ENCODE measurements around the gene LHPP. TPM values are rescaled to one million over a fixed set of nuclear protein-coding genes. Genes with fewer than 3 reads are reported as not detected.

The LHPP gene
- polyA plus RNA-seq, 3 donors from 2014 or later: 10.1 to 15.3 (median 14.2) TPM

DNA sequence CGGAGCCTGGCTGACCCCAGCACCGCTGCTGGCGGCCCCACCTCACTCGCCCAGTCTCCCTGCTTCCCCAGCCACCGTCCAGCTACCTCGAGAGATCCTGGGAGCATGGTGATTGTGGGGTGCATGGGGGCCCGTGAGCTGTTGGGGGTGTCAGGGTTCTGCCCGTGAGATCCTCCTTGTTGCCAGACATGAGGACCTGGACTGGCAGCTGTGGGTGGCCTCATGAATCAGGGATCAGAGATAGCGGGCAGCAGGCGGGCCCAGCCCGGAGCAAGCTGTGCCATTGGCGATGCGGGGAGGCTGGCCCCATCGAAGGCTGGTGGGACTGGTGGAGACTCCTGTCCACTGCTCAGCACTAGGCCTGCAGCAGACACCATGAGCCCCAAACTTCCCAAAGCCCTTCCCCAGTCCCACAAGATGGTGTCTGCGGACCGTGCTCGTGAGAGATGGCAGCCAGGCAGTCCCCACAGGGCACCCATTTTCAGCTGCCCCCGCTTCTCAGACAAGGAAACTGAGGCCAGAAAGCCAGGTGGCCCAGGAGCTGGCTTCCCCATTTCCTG, 75.6 kb downstream of the LHPP start:
- Mint-ChIP-seq H3K4me1 (peaks cover 12 to 13% of the 10 kb centered on the region in 2 donors), H3K27ac (no peak overlapping the region)

DNA sequence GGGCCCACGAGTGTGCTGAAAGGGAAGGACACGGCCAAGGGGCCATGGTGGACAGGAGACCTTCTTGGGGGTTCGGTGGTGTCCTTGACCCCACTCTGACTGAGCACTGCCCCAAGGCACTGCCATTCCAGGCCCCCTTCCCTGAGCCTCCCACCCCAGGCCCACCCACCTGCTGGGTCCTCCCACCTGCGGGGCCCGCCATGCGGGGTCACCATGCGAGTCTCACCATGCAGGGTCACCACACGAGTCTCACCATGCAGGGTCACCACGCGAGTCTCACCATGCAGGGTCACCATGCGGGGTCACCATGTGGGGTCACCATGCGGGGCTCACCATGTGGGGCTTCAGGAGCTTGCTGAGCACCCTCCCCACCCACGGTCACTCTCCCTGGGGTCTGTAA, 76.3 kb downstream of the LHPP start:
- H3K27me3 Mint-ChIP-seq (ENCODE audit: low read depth in 3 of 3): no peaks in the 10 kb centered on the region

More for the DNA sequence above, 75.6 kb downstream of the LHPP start:
- no peak for DNase-seq
- Mint-ChIP-seq H3K9me3 (no peaks in the 10 kb centered on the region), H3K4me3 (no peak overlapping the region), H3K27me3 (ENCODE audit: low read depth in 3 of 3) (peaks cover 0 to 2% (median 0%) of the 10 kb centered on the region in 3 donors), H3K36me3 (no peaks in the 10 kb centered on the region)

DNA sequence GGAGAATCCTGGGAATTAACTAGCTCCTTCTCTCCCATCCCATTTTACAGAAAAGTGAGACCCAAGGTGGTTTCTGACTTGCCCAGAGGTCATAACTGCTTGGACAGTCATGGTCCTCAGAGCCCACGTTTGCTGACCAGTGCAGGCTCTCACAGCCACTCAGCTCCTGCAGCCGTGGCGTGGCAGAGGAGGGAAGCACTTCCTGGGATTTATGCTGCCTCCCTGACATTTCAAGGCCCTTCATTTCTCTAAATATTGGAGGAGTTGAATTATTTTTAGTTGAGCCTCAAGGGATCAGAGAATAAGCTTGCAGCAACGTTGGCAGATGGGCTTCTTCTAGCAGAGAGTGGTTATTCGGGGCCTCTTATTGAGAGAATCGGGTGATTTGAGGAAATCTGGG, 77.1 kb downstream of the LHPP start:
- Mint-ChIP-seq H3K27me3 (ENCODE audit: low read depth in 3 of 3) (no peaks in the 10 kb centered on the region), H3K4me3 (no peak overlapping the region), H3K27ac (no peak overlapping the region), H3K36me3 (no peaks in the 10 kb centered on the region), H3K9me3 (no peaks in the 10 kb centered on the region), H3K4me1 (peaks cover 12 to 13% of the 10 kb centered on the region in 2 donors)
- no peak for DNase-seq

More for the DNA sequence above, 76.3 kb downstream of the LHPP start:
- peaks cover 12 to 13% of the 10 kb centered on the region in 2 donors for H3K4me1 Mint-ChIP-seq
- no peak overlapping the region for H3K4me3 Mint-ChIP-seq
- H3K9me3 Mint-ChIP-seq: no peaks in the 10 kb centered on the region
- no peaks in the 10 kb centered on the region for H3K36me3 Mint-ChIP-seq
- DNase-seq: no peak
- H3K27ac Mint-ChIP-seq: no peak overlapping the region

DNA sequence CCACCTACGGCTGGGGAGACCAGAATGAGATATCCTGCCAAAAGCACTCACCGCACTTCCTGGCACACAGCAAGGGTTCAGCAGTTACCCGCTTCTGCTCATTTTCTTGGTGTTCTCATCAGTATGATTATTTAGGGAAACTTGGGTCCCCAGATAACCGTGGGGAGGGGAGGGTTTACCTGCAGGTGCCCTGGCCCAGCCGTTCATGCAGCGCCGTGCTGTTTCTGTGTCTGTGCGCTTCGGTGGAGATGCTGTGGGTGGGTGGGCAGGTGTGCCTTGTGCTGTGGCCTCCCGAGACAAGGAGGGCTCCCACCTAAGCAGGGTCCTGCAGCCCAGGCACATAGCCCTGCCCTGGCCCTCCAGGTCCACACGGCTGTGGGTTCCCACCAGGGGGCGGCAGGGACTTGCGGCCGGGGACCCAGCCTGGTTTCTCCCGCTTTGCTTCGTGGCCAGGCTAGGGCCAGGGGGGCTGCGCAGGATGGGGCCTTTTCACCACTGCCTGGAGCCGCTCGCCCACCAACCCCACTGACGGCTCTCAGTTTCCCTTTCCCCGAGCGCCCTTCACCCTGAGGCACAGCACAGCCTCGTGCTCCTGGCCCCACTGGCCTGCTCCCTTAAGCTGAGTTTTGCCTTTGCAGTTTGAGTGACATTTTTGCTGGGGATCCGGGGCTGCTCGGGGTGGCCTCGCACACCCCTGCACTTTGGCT, 78.5 kb downstream of the LHPP start:
- Mint-ChIP-seq H3K4me1 (peaks cover 5 to 6% of the 10 kb centered on the region in 2 donors), H3K27me3 (ENCODE audit: low read depth in 3 of 3) (peaks cover 0 to 3% (median 0%) of the 10 kb centered on the region in 3 donors), H3K27ac (no peak overlapping the region), H3K4me3 (no peak overlapping the region), H3K36me3 (no peaks in the 10 kb centered on the region), H3K9me3 (no peaks in the 10 kb centered on the region)
- peak; percentile 68 to 75 (median 72) for DNase-seq

DNA sequence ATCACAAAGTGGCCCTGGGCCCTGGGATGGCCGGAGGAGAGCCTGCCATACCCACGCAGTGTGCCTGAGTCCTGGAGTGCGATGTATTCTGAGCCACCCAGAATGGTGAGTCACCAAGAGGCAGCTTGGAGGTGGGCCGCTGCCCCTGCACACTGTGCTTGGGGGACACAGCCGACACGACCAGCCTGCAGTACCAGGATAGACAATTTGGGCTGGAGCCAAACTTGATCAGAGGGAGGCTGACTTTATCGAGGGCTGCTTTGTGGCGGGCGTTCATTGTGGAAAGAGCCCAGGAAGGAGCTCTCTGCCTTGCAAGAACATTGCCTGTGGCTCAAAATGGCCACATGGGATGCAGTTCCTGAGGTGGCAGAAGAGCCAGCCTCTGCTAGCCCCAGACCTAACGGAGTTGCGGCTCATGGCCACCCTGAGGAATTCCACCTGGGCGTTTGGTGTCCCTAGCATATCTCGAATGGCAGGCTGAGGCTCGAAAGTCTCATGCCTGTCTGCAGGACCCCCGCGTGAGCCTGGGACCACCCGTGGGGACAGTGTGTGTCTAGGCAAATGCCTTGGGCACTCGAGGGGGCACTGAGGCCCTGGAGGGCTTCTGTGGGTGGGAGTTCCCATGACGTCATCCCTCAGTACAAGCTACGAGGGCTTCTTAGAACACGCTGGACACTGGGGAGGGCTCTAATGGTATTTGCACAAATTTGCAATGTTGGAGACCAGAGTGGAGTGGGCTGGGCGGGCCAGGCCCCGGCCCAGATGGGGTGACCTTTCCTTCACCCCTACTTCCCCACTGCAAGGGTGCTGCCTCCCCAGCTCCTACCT, 79.7 kb downstream of the LHPP start:
- peaks cover 12% of the 10 kb centered on the region in 2 donors for H3K4me1 Mint-ChIP-seq
- H3K27ac Mint-ChIP-seq: no peak overlapping the region

DNA sequence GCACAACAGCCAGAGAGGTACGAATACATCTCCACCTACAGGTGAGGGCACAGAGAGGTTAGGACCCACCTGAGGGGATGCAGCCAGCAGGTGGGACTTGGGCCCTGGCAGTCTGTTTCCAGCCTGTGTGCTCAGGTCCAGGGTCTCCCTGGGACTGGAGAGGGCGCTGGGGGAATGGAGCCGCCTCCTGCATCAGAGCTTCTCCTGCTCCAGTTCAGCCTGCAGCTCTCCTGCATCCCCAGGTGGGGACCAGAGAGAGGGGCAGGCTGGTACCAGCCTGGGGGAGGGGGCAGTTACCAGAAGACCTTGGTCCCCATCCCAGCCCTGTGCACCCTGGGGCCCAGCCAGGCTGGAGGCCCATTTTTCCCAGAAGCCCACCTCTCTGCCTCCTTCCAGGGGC, 80.7 kb downstream of the LHPP start:
- H3K27me3 Mint-ChIP-seq (ENCODE audit: low read depth in 3 of 3): peaks cover 0 to 7% (median 0%) of the 10 kb centered on the region in 3 donors
- H3K27ac Mint-ChIP-seq: no peak overlapping the region
- no peak for DNase-seq
- H3K4me1 Mint-ChIP-seq: peaks cover 12 to 16% of the 10 kb centered on the region in 2 donors
- H3K4me3 Mint-ChIP-seq: no peak overlapping the region
- H3K9me3 Mint-ChIP-seq: no peaks in the 10 kb centered on the region
- no peaks in the 10 kb centered on the region for H3K36me3 Mint-ChIP-seq

More for the DNA sequence above, 79.7 kb downstream of the LHPP start:
- H3K36me3 Mint-ChIP-seq: no peaks in the 10 kb centered on the region
- H3K27me3 Mint-ChIP-seq (ENCODE audit: low read depth in 3 of 3): peaks cover 0 to 5% (median 0%) of the 10 kb centered on the region in 3 donors
- H3K9me3 Mint-ChIP-seq: no peaks in the 10 kb centered on the region
- H3K4me3 Mint-ChIP-seq: no peak overlapping the region
- DNase-seq: no peak

DNA sequence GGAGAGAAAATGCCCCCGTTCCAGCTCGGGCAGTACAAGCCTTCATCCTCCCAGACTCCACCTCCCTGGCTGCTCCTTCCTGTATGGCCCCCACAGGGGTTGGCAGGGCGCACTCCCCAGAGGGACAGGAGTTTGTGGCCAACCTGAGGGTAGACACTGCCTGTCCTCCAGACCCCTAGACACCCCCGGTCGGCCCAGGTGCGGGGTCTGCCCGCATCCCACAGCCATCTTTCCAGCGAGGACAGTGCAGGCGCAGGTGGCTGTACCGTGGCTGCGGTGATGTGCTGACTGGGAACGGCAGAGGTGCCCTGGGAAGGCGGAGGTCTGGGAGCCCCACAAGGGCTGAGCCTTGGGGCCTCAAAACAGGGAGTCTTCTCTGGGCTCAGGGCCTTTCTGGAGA, 81.5 kb downstream of the LHPP start:
- no peak for DNase-seq
- Mint-ChIP-seq H3K27ac (no peak overlapping the region), H3K9me3 (no peaks in the 10 kb centered on the region), H3K4me1 (peaks cover 12 to 16% of the 10 kb centered on the region in 2 donors), H3K4me3 (no peak overlapping the region), H3K27me3 (ENCODE audit: low read depth in 3 of 3) (peaks cover 0 to 7% (median under 1%) of the 10 kb centered on the region in 3 donors), H3K36me3 (no peaks in the 10 kb centered on the region)

DNA sequence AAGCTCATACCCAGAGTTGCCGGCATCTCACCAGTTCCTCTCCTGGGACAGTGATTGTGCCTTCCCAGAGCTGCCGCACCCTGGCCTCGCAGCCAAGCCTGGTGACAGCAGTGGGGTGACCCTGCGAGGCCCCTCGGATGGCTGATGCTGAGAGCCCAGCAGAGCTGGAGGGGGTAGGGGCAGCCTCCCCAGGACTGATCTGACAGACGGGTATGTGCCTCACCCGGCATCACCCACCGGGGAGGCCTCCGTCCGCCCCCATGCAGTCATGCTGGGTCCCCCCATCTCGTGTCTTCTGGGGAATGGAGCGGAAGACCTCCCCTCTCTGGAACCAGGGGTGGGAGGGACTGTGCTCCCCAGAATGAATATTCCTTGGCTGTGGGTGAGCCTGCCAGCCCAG, 82.3 kb downstream of the LHPP start:
- Mint-ChIP-seq H3K36me3 (no peaks in the 10 kb centered on the region), H3K9me3 (no peaks in the 10 kb centered on the region), H3K27ac (no peak overlapping the region), H3K27me3 (ENCODE audit: low read depth in 3 of 3) (peaks cover 0 to 7% (median 1%) of the 10 kb centered on the region in 3 donors), H3K4me1 (peaks cover 12 to 16% of the 10 kb centered on the region in 2 donors), H3K4me3 (no peak overlapping the region)
- no peak for DNase-seq

DNA sequence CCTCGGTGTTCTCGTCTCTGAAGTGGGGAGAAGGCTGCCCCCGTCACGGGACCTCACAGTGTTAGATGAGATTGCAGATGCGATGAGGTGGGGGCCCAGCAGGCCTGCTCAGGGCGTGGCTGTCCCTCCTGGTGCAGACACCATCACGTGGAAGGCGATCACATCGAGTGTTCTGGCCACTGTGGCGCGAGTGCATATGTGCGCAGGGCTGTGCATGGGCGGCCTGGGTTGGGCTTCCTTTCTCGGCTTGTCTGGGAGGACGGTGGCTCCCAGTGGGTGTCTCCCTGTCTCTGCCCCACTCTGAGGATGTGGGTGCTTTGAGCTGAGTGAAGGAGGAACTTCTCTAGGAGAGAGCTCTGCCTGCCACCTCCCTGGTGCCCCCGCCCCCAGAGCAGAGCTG, 83.1 kb downstream of the LHPP start:
- H3K27me3 Mint-ChIP-seq (ENCODE audit: low read depth in 3 of 3): peaks cover 0 to 7% (median 1%) of the 10 kb centered on the region in 3 donors
- no peak for DNase-seq
- no peaks in the 10 kb centered on the region for H3K36me3 Mint-ChIP-seq
- H3K4me1 Mint-ChIP-seq: peaks cover 12 to 16% of the 10 kb centered on the region in 2 donors
- no peaks in the 10 kb centered on the region for H3K9me3 Mint-ChIP-seq
- H3K4me3 Mint-ChIP-seq: peak overlapping the region in 1 of 5 donors; percentile 20
- H3K27ac Mint-ChIP-seq: no peak overlapping the region

DNA sequence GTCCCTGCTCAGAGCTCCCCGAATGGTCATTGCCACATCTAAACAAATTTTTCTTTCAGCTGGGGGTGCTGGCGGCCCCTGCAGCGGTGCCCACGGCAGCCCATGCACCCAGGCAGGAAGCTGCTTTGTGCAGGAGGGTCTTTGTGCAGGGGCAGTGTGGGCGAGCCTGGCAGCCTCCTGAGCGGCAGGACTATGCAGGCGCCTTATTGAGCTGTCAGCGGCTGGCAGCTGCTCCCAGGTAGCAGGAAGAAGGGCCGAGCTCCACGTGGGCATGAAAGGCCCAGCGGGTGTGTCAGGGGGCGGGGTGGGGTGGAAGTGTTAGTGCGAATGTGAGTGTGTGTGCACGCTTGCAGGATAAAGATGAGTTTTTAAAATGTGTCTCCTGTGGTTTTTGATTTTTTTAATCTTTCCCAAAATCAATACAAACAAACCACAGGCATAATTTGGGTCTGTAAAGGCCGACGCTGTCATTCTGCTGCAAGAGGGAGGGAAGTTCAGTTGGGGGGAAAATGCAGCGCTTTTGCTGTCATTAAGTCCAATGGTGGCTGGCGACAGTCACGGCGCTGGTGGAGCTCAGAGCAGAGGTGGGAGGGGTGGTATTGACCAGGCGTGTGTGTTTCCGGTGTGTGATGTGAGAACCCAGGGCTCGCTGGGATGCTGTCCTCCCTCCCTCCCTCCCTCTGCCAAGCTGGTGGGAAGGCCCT, 83.9 kb downstream of the LHPP start:
- peaks cover 12 to 16% of the 10 kb centered on the region in 2 donors for H3K4me1 Mint-ChIP-seq
- no peaks in the 10 kb centered on the region for H3K36me3 Mint-ChIP-seq
- H3K27me3 Mint-ChIP-seq (ENCODE audit: low read depth in 3 of 3): peaks cover 0 to 9% (median 1%) of the 10 kb centered on the region in 3 donors
- H3K4me3 Mint-ChIP-seq: peak overlapping the region; percentile 35 to 73 (median 57)
- DNase-seq: no peak
- no peaks in the 10 kb centered on the region for H3K9me3 Mint-ChIP-seq
- H3K27ac Mint-ChIP-seq: no peak overlapping the region

DNA sequence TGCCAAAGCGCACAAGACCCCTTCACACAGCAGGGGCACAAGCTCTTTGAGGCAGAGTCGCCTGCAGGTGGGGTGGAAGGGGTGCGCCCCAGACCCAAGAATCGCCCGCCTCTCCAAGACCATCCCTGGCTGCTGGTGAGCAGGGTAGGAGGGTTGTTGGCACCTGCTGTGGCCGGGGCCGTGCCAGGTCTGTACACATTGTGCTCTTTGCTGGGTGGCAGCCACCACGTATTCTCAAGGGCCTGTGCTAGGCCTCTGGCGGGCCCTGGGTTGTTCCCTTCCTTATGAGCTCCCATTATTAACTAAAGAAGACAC, 84.4 kb downstream of the LHPP start:
- Mint-ChIP-seq H3K4me1 (peaks cover 12 to 16% of the 10 kb centered on the region in 2 donors), H3K27me3 (ENCODE audit: low read depth in 3 of 3) (peaks cover 0 to 9% (median 1%) of the 10 kb centered on the region in 3 donors), H3K9me3 (no peaks in the 10 kb centered on the region), H3K36me3 (no peaks in the 10 kb centered on the region), H3K4me3 (peak overlapping the region in 1 of 5 donors; percentile 25), H3K27ac (no peak overlapping the region)
- no peak for DNase-seq

DNA sequence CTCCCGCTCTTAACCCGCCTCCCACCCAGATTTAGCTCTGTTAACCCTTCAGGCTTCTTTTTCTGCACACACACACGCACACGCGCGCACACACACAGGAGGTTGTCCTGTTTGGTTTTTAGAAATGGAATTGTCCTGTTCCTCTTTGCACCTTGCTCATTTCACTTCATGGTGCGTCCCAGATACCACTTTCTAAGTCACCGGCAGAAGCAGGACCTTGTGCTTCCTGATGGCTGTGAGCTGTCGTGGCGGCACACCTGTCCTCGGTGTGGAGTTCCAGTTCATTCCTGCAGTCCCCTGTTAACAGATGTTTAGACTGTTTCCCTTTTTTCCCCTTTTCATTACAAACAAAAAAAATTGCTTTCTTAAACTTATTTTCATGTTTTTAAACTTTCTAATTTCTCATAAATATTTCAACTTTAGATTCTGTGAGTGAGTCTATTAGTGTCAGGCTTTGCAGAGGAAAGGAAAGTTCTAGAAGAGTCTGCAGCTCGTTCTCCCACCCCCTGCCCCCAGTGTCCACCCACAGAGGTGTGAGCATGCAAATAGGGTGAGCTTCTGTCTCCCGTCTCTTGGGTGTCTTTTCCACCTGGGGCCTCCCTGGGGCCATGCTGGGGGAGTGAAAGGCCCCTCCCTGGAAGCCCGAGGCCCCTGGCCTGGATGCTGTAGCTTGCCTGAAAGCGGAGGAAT, 85.5 kb downstream of the LHPP start:
- H3K27ac Mint-ChIP-seq: peak overlapping the region in 2 of 6 donors; percentile 30 to 36
- peaks cover 0 to 9% (median 1%) of the 10 kb centered on the region in 3 donors for H3K27me3 Mint-ChIP-seq (ENCODE audit: low read depth in 3 of 3)
- no peaks in the 10 kb centered on the region for H3K36me3 Mint-ChIP-seq
- no peak for DNase-seq
- H3K9me3 Mint-ChIP-seq: no peaks in the 10 kb centered on the region
- peak overlapping the region in 1 of 5 donors; percentile 34 for H3K4me3 Mint-ChIP-seq
- peaks cover 12 to 16% of the 10 kb centered on the region in 2 donors for H3K4me1 Mint-ChIP-seq

DNA sequence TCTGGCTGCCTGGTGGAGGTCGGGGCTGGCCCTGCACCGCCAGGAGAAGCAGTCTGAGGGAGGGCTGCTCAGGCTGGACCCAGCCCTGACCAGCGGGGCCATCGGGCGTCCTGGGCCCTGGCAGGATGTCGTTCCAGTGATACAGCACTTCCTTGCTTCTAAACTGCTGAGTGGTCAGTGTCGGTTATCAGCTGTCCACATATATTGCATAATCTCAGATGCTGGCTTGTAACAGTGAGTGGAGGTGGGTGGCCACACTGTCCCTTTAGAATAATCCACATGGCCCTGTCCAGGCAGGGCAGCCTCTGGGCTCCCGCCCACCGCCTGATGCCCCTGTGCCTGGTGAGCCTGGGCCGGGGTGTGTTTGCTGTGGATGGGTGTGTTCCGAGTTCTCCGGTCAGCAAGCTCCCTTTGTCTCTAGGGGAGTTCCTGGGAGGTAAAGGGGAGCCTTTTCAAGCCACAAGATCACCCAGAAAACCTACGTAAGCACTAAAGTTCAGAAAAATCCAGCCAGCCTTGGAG, 86.1 kb downstream of the LHPP start:
- H3K27me3 Mint-ChIP-seq (ENCODE audit: low read depth in 3 of 3): peaks cover 0 to 9% (median 1%) of the 10 kb centered on the region in 3 donors
- H3K4me3 Mint-ChIP-seq: no peak overlapping the region
- DNase-seq: no peak
- no peak overlapping the region for H3K27ac Mint-ChIP-seq
- H3K36me3 Mint-ChIP-seq: no peaks in the 10 kb centered on the region
- no peaks in the 10 kb centered on the region for H3K9me3 Mint-ChIP-seq
- H3K4me1 Mint-ChIP-seq: peaks cover 12 to 16% of the 10 kb centered on the region in 2 donors

Measured in immature natural killer cell (primary cell).